ACC112 (cell line): Measurements from ENCODE around the gene CEP120.
"Not testable (repeated sequence)": the region's sequence is repeated elsewhere in the genome, so short reads cannot be mapped to it uniquely, and the experiment has no call there.

Source experiments
- H2AFZ ChIP-seq: fragments of 200-600 bp; sonication (generic); one replicate; pipeline ENCODE4 v1.6.0; 2017; ENCODE audit warnings: antibody characterized with exemption, low read length; ENCODE audit not compliant: unreplicated experiment
- H3K27ac ChIP-seq: fragments of 200-600 bp; sonication (generic); 2 replicates; pipeline ENCODE4 v1.5.1; 2014; ENCODE audit warnings: low read depth, mild to moderate bottlenecking, antibody characterized with exemption, low read length, moderate library complexity
- H3K27me3 ChIP-seq: fragments of 200-600 bp; sonication (generic); 2 replicates; pipeline ENCODE4 v1.6.1; 2014; ENCODE audit warnings: mild to moderate bottlenecking, antibody characterized with exemption, low read length, moderate library complexity, mixed read lengths; ENCODE audit not compliant: insufficient read depth
- H3K36me3 ChIP-seq: fragments of 200-600 bp; sonication (generic); 2 replicates; pipeline ENCODE4 v1.6.1; 2016; ENCODE audit warnings: mild to moderate bottlenecking, antibody characterized with exemption, low read length, moderate library complexity, mixed read lengths; ENCODE audit not compliant: insufficient read depth
- H3K4me1 ChIP-seq: fragments of 200-600 bp; sonication (generic); one replicate; pipeline ENCODE4 v1.6.1; 2016; ENCODE audit warnings: low read length, mixed read lengths; ENCODE audit not compliant: insufficient read depth, unreplicated experiment, control insufficient read depth
- H3K4me3 ChIP-seq: fragments of 200-600 bp; sonication (generic); 2 replicates; pipeline ENCODE4 v1.5.1; 2014; ENCODE audit warnings: mild to moderate bottlenecking, low read depth, low read length
- H3K79me2 ChIP-seq: fragments of 200-600 bp; sonication (generic); one replicate; pipeline ENCODE4 v1.6.0; 2016; ENCODE audit warnings: low read length; ENCODE audit not compliant: control insufficient read depth, unreplicated experiment, insufficient read depth

The CEP120 gene

DNA sequence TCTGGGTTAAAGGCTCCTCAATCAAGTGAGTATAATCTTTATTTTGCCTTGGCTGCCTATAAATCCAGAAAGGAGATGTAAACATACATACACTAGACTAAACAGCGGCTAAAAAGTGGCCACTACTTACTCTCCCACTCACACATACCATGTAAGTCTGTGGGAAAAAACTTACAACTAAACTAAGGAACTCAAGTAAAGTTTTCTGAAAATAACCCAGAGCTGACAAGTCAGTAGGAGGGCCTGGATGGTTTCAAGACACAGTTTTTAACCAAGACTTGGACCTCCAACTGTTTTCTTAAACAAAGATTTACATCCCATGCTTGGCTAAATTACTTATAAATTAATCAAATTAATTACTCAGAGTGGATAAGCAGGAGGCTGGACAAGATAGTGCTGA is 64.5 kb downstream of the CEP120 start:
- Histone ChIP-seq H3K36me3 (peaks cover 29% of the 10 kb centered on the region), H3K4me1 (no peaks in the 10 kb centered on the region), H3K27ac (no peak overlapping the region), H3K27me3 (no peaks in the 10 kb centered on the region), H3K79me2 (no peaks in the 10 kb centered on the region), H2AFZ (no peak overlapping the region), H3K4me3 (no peak overlapping the region)

DNA sequence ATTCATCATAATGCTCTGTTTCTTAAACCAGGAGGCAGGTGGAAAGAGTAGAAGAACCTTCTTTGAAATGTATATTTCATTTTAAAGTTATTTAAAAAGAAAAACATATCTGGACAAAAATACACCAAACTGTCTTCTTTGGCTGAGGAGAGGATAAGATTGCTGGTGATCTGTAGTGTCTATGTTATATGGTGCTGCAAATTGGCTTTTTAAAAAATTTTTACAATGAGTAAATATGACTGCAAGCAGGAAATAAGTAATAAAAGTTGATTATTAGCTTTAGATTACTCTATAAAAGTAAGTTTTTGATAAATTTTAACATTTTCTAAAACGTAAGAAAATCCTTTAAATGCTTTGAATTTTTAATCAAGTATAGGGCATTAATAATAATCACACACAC is 64.9 kb downstream of the CEP120 start:
- Histone ChIP-seq H3K27ac (no peak overlapping the region), H2AFZ (no peak overlapping the region), H3K36me3 (peaks cover 29% of the 10 kb centered on the region), H3K79me2 (no peaks in the 10 kb centered on the region), H3K4me3 (no peak overlapping the region), H3K27me3 (no peaks in the 10 kb centered on the region), H3K4me1 (no peaks in the 10 kb centered on the region)

DNA sequence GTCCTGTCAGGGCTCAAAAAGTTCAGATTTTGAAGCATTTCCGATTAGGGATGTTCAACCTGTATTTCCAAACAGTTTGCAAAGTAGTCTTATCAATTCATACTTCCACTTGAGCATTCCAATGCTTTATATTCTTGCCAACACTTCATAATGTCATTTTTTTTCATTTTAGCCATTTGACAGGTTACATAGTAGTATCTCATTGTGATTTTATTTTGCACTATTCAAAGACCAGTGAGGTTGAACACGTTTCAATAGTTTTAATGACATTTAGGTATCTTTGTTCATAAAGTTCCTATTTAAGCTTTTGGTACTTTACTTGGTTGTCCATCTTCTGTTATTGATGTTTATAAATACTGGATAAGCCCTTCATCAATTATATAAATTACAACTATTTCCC is 71.4 kb downstream of the CEP120 start:
- Histone ChIP-seq H3K27me3 (no peaks in the 10 kb centered on the region), H3K27ac (no peak overlapping the region), H3K4me3 (no peak overlapping the region), H3K36me3 (peaks cover 7% of the 10 kb centered on the region), H3K4me1 (no peaks in the 10 kb centered on the region), H2AFZ (no peak overlapping the region), H3K79me2 (no peaks in the 10 kb centered on the region)

GRCh38 chr5:123351240-123351639 is 72.0 kb downstream of the CEP120 start:
- H3K36me3 ChIP-seq, result peaks cover 4% of the 10 kb centered on the region
- H3K79me2 ChIP-seq, result no peaks in the 10 kb centered on the region
- no peaks in the 10 kb centered on the region for H3K4me1 ChIP-seq
- H3K27ac ChIP-seq, result no peak overlapping the region
- no peak overlapping the region for H2AFZ ChIP-seq
- H3K4me3 ChIP-seq, result no peak overlapping the region
- H3K27me3 ChIP-seq, result no peaks in the 10 kb centered on the region

DNA sequence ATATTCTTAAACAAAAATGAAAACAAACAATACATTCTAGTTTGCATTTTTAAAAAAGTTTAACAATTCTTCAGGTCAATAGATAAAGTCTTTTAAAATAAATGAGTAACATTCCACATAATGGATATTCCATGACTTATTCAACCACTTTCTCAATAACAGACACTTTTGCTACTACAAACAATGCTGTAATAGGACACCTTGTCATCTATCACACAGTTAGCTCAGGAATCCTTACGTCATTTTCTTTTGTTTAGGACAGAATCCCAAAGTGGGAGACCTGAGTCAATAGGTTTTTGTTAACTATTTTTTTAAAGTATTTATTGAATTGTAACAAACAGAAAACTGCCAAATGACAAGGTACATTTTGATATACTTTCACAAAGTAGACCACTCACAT is 72.5 kb downstream of the CEP120 start:
- Histone ChIP-seq H2AFZ (no peak overlapping the region), H3K79me2 (no peaks in the 10 kb centered on the region), H3K27ac (no peak overlapping the region), H3K4me3 (no peak overlapping the region), H3K4me1 (no peaks in the 10 kb centered on the region), H3K36me3 (peaks cover 3% of the 10 kb centered on the region), H3K27me3 (no peaks in the 10 kb centered on the region)

- no peak overlapping the region for H3K4me3 ChIP-seq
- H3K4me1 ChIP-seq, result no peaks in the 10 kb centered on the region
- peaks cover 3% of the 10 kb centered on the region for H3K36me3 ChIP-seq
- H3K27me3 ChIP-seq, result no peaks in the 10 kb centered on the region
- no peak overlapping the region for H2AFZ ChIP-seq
- H3K79me2 ChIP-seq, result no peaks in the 10 kb centered on the region
- no peak overlapping the region for H3K27ac ChIP-seq
Measured at GRCh38 chr5:123344816-123345426, 78.3 kb downstream of the CEP120 start.

GRCh38 chr5:123340928-123341327 is 82.3 kb downstream of the CEP120 start:
- no peaks in the 10 kb centered on the region for H3K36me3 ChIP-seq
- no peaks in the 10 kb centered on the region for H3K27me3 ChIP-seq
- no peak overlapping the region for H3K4me3 ChIP-seq
- H3K27ac ChIP-seq, result no peak overlapping the region
- H3K79me2 ChIP-seq, result no peaks in the 10 kb centered on the region
- no peak overlapping the region for H2AFZ ChIP-seq
- H3K4me1 ChIP-seq, result no peaks in the 10 kb centered on the region

DNA sequence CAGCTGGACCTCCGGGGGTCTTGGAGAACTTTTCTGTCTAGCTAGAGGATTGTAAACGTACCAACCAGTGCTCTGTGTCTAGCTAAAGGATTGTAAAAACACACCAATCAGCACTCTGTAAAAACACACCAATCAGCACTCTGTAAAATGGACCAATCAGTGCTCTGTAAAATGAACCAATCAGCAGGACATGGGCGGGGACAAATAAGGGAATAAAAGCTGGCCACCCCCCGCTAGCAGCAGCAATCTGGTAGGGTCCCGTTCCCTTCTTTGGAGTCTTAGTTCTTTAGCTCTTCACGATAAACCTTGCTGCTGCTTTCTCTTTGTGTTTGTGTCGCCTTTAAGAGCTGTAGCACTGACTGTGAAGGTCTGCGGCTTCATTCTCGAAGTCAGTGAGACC is 114.8 kb downstream of the CEP120 start:
- not testable (repeated sequence) for H3K4me1 ChIP-seq

GRCh38 chr5:123305751-123306150 is 117.5 kb downstream of the CEP120 start:
- Histone ChIP-seq H3K4me3 (no peak overlapping the region), H2AFZ (no peak overlapping the region), H3K36me3 (no peaks in the 10 kb centered on the region), H3K4me1 (no peaks in the 10 kb centered on the region), H3K27me3 (peaks cover 11% of the 10 kb centered on the region), H3K27ac (no peak overlapping the region), H3K79me2 (no peaks in the 10 kb centered on the region)

More for the DNA sequence above, 114.8 kb downstream of the CEP120 start:
- H2AFZ ChIP-seq, H3K4me3 ChIP-seq, H3K27ac ChIP-seq, H3K27me3 ChIP-seq, H3K36me3 ChIP-seq, H3K79me2 ChIP-seq: not testable (repeated sequence)

DNA sequence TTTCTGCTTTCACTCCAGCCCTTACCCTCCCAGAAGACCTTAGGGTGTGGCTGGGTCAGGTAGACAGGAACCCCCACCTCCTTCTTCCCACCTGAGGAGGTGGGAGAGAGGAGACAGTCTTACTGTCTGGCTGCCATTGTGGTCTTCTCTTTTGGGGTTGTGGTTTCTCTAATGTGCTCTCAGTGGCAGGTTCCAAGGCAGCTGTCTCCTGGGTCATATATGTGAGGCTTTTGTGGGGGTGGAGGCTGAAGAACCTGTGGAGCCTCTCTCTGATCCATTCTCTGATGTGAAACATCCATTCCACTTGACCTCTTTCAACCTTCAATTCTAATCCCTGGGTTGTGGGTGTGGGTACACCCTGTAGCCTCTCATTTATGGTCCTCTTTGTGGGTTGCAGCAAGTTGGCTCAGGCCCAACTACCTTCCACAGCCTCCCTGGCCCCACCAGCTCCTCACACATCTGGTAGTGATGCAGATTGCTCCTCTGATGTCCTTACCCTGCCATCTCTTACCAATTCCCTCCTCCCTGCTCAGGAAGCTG is 118.4 kb downstream of the CEP120 start:
- Histone ChIP-seq H3K27ac (no peak overlapping the region), H2AFZ (no peak overlapping the region), H3K36me3 (no peaks in the 10 kb centered on the region), H3K27me3 (peaks cover 17% of the 10 kb centered on the region), H3K4me3 (no peak overlapping the region), H3K79me2 (no peaks in the 10 kb centered on the region), H3K4me1 (no peaks in the 10 kb centered on the region)

GRCh38 chr5:123303802-123304201 is 119.4 kb downstream of the CEP120 start:
- no peaks in the 10 kb centered on the region for H3K79me2 ChIP-seq
- no peak overlapping the region for H2AFZ ChIP-seq
- H3K4me1 ChIP-seq, result no peaks in the 10 kb centered on the region
- H3K27me3 ChIP-seq, result peaks cover 17% of the 10 kb centered on the region
- no peak overlapping the region for H3K4me3 ChIP-seq
- H3K27ac ChIP-seq, result no peak overlapping the region
- H3K36me3 ChIP-seq, result no peaks in the 10 kb centered on the region
